K562 (cell line): ENCODE measurements around the gene CHMP3. TPM values are rescaled to one million over a fixed set of nuclear protein-coding genes. Genes with fewer than 3 reads are reported as not detected.

Experiments
- ATAC-seq: fragments of 200-7000 bp; cut with Tn5 transposase; 3 replicates; pipeline ENCODE4 v1.9.1; 2020; ENCODE audit warnings: moderate library complexity
- BruUV-seq: library from RNA; stranded (reverse); fragments of 400-500 nt; replicated peaks from 2 replicates; lab custom pipeline; 2021; lab: Mats Ljungman, UMichigan
- CTCF ChIA-PET: fragments of 300-600 bp; formaldehyde crosslinking; extraction: SDS; loops from one replicate; lab custom pipeline; 2021; ENCODE audit warnings: low intra/inter-chr PET ratio; lab: Yijun Ruan, JAX
- POLR2A ChIA-PET: fragments of 300-600, 350-650 bp; sonication (Branson Sonifier 250); formaldehyde crosslinking; extraction: SDS; loops from one replicate; lab custom pipeline; 2021; ENCODE audit warnings: antibody characterized with exemption, inconsistent platforms; lab: Yijun Ruan, JAX
- DNase-seq, 4 experiments: peaks; one replicate each; pipeline versions ENCODE4 v3.0.0 to v3.0.0-alpha.2; 2011 to 2018; ENCODE audit warnings: low spot score in 3 of 4, mixed read lengths in 3 of 4; ENCODE audit errors: extremely low read depth in 1 of 4
- FAIRE-seq: peaks from 2 replicates; lab custom pipeline; 2011; peaks lifted over from hg19 to GRCh38; lab: Jason Lieb, UNC
- H2AFZ ChIP-seq: 2 replicates; pipeline ENCODE4 v1.6.0; 2011; ENCODE audit warnings: low read depth, low read length, control low read depth, inconsistent platforms
- H3K27ac ChIP-seq: fragments of 200-600 bp; 3 replicates; pipeline ENCODE4 v1.8.0; 2011; ENCODE audit warnings: low read depth, mild to moderate bottlenecking, control low read depth, inconsistent platforms, low read length, moderate library complexity, mixed read lengths; ENCODE audit errors: extremely low read depth
- H3K27me3 ChIP-seq, 2 experiments: fragments of 300-600 bp in 1 of 2; 2 replicates in 1 of 2; 3 replicates in 1 of 2; pipeline versions ENCODE4 v1.6.0 to v1.8.0; 2011; ENCODE audit warnings: inconsistent platforms in 2 of 2, low read length in 2 of 2, mild to moderate bottlenecking in 1 of 2, mixed read lengths in 1 of 2, moderate library complexity in 1 of 2; ENCODE audit not compliant: control insufficient read depth in 2 of 2, insufficient read depth in 2 of 2
- H3K36me3 ChIP-seq: fragments of 300-600 bp; 3 replicates; pipeline ENCODE4 v1.8.0; 2011; ENCODE audit warnings: mild to moderate bottlenecking, low read length, inconsistent platforms; ENCODE audit not compliant: control insufficient read depth, insufficient read depth
- H3K4me1 ChIP-seq, 2 experiments: fragments of 200-600 bp in 1 of 2; replicated peaks in 1 of 2; 2 replicates in 1 of 2; 3 replicates in 1 of 2; pipeline versions ENCODE4 v1.5.1 to v1.8.0; 2011; ENCODE audit warnings: inconsistent platforms in 2 of 2, low read length in 2 of 2, mild to moderate bottlenecking in 1 of 2, mixed read lengths in 1 of 2, moderate library complexity in 1 of 2; ENCODE audit not compliant: control insufficient read depth in 2 of 2, insufficient read depth in 2 of 2
- H3K4me2 ChIP-seq: 2 replicates; pipeline ENCODE4 v1.6.1; 2011; ENCODE audit warnings: low read length, control low read depth, inconsistent platforms, mixed read lengths; ENCODE audit not compliant: insufficient read depth
- H3K4me3 ChIP-seq: fragments of 200-600 bp; sonication (generic), shearing (Covaris generic); 2 replicates; pipeline ENCODE4 v1.5.1; 2016; ENCODE audit warnings: control low read depth, inconsistent platforms
- H3K79me2 ChIP-seq: fragments of 200-600 bp; 3 replicates; pipeline ENCODE4 v1.8.0; 2011; ENCODE audit warnings: low read length, inconsistent platforms; ENCODE audit not compliant: control insufficient read depth, insufficient read depth
- H3K9ac ChIP-seq, 2 experiments: 2 replicates each; pipeline versions ENCODE4 v1.6.0 to v1.6.1; 2011; ENCODE audit warnings: low read depth in 2 of 2, low read length in 2 of 2, control low read depth in 1 of 2, inconsistent platforms in 1 of 2, mild to moderate bottlenecking in 1 of 2, mixed read lengths in 1 of 2; ENCODE audit not compliant: insufficient read depth in 1 of 2
- H3K9me1 ChIP-seq: one replicate; pipeline ENCODE4 v1.6.0; 2011; ENCODE audit warnings: inconsistent platforms, mild to moderate bottlenecking, low read length, moderate library complexity; ENCODE audit not compliant: control insufficient read depth, insufficient read depth
- H3K9me3 ChIP-seq: replicated peaks from 2 replicates; pipeline ENCODE4 v1.5.1; 2011; ENCODE audit warnings: low read depth, low read length, inconsistent platforms; ENCODE audit not compliant: control insufficient read depth, insufficient read depth
- H4K20me1 ChIP-seq: replicated peaks from 2 replicates; pipeline ENCODE4 v1.6.1; 2011; ENCODE audit warnings: low read length, inconsistent platforms, mixed read lengths; ENCODE audit not compliant: control insufficient read depth, insufficient read depth
- CHAMP1 ChIP-seq: fragments of 450-650 bp; IDR thresholded peaks from 2 replicates; pipeline ENCODE4 v1.6.1; 2016; ENCODE audit warnings: mild to moderate bottlenecking
- DEAF1 ChIP-seq: fragments of 450-650 bp; formaldehyde crosslinking; IDR thresholded peaks from 2 replicates; pipeline ENCODE4 v1.4.0; 2020; ENCODE audit warnings: mild to moderate bottlenecking, moderate library complexity
- E2F8 ChIP-seq: fragments of 450-650 bp; IDR thresholded peaks from 2 replicates; pipeline ENCODE4 v1.7.1; 2018; ENCODE audit warnings: mild to moderate bottlenecking, low read depth; ENCODE audit not compliant: partially characterized antibody
- MIER1 ChIP-seq: fragments of 450-650 bp; IDR thresholded peaks from 2 replicates; pipeline ENCODE4 v1.6.1; 2016; ENCODE audit warnings: antibody characterized with exemption, mild to moderate bottlenecking, low read depth
- NCOA6 ChIP-seq: fragments of 450-650 bp; IDR thresholded peaks from 2 replicates; pipeline ENCODE4 v1.6.1; 2017; ENCODE audit warnings: mild to moderate bottlenecking
- NR4A1 ChIP-seq, 2 experiments: fragments of 250-450 bp in 1 of 2; fragments of 450-650 bp in 1 of 2; sonication (Bioruptor Pico) in 1 of 2; IDR thresholded peaks; 2 replicates each; pipeline versions ENCODE4 v1.4.0 to v1.6.1; 2016 to 2020; ENCODE audit warnings: mild to moderate bottlenecking in 2 of 2, missing compliant biosample characterization in 1 of 2, missing genetic modification characterization in 1 of 2, moderate library complexity in 1 of 2
- SIN3B ChIP-seq: fragments of 450-650 bp; IDR thresholded peaks from 2 replicates; pipeline ENCODE4 v1.6.1; 2017; ENCODE audit warnings: low read depth, mild to moderate bottlenecking, moderate library complexity
- TRIM25 ChIP-seq: fragments of 450-650 bp; IDR thresholded peaks from 2 replicates; pipeline ENCODE4 v1.7.0; 2016; ENCODE audit warnings: borderline replicate concordance
- ZNF347 ChIP-seq: fragments of 450-650 bp; formaldehyde crosslinking; IDR thresholded peaks from 2 replicates; pipeline ENCODE4 v1.4.0; 2020; ENCODE audit warnings: low read depth, mild to moderate bottlenecking, moderate library complexity
- WGBS: fragments of 100-300 bp; shearing (Covaris generic); methylation state at CpG from one replicate; pipeline ENCODE4 v1.1.6; 2016; ENCODE audit warnings: low coverage, mixed read lengths; ENCODE audit not compliant: insufficient coverage; ENCODE audit errors: missing lambda C conversion rate; 5-methylcytosine and 5-hydroxymethylcytosine counted together
- in situ Hi-C: fragments of 300-500 bp; cut with MboI; formaldehyde crosslinking; loops from 4 replicates; pipeline ENCODE4 v1.15.0; 2018; ENCODE audit warnings: inconsistent platforms, mixed read lengths
- intact Hi-C: fragments of 100-400 bp; cut with micrococcal nuclease; formaldehyde crosslinking; loops from 2 replicates; pipeline ENCODE4 v1.14.2; 2022
- polyA plus RNA-seq, 8 experiments: library from polyadenylated mRNA; depleted of rRNA in 4 of 8; stranded (reverse) in 5 of 8; unstranded in 3 of 8; fragments of >200 nt; fragmentation: Nextera tagmentation in 2 of 8; fragmentation: Illumina TruSeq in 1 of 8; extraction: Ambion mirVana in 2 of 8; extraction: Trizol in 1 of 8; gene quantifications; 2 replicates each; pipeline versions ENCODE4 v1.2.1 to v1.2.3, GENCODE V29; 2011 to 2014; ENCODE audit warnings: inconsistent platforms in 1 of 8, missing spikeins in 1 of 8
- total RNA-seq, 7 experiments: library from RNA; depleted of rRNA in 6 of 7; stranded (reverse); fragments of >200 nt in 6 of 7; fragmentation: Illumina TruSeq in 2 of 7; extraction: Trizol in 2 of 7; gene quantifications; 2 replicates each; pipeline versions ENCODE4 v1.2.1 to v1.2.3, GENCODE V29; 2011 to 2021; ENCODE audit warnings: low replicate concordance in 1 of 7

Gene CHMP3
- total and polyA plus RNA-seq, 9 of the 15 experiments (the other 6 are each of a cell fraction or from before 2014, with no cell fraction given), result 20.6 to 52.5 (median 31.7) TPM

- no peak for TF ChIP-seq DEAF1 (CRISPR knock-in tag)
Measured at GRCh38 chr2:86566158-86566820, 3.0 kb upstream of the CHMP3 start (continued).

GRCh38 chr2:86563650-86564061, 413 bp upstream of the CHMP3 start:
- WGBS, result 77% methylated on average over 13 of the region's 13 CpGs
- intact Hi-C loops, result loop anchor here (1.0 kb wide), 1 partner anchor 123 kb away; no protein-coding TSS in a partner anchor
- ChIA-PET CTCF (no interaction called here), POLR2A (interaction anchor here (1.4 kb wide), 1 partner anchor 20 kb away, joined by 3 read pairs; no protein-coding TSS in a partner anchor)
- in situ Hi-C loops, result no loop called here
- Histone ChIP-seq H2AFZ (peak overlapping the region; percentile 100), H3K27me3 (no peaks in the 10 kb centered on the region), H3K9me3 (peaks cover 10% of the 10 kb centered on the region), H3K4me2 (peak overlapping the region; percentile 92), H3K9me1 (no peaks in the 10 kb centered on the region), H3K4me1 (peaks cover 0 to 17% of the 10 kb centered on the region in 2 experiments; a peak in 3 of 5 replicates), H3K79me2 (peaks cover 36% of the 10 kb centered on the region), H4K20me1 (no peaks in the 10 kb centered on the region), H3K36me3 (peaks cover 5% of the 10 kb centered on the region; the same call in 2 of the 3 replicates), H3K27ac (peak overlapping the region; percentile 100), H3K9ac (peak overlapping the region in 1 of 2 experiments; percentile 99; a peak in 2 of 4 replicates), H3K4me3 (no peak overlapping the region; the same call in 1 of the 2 replicates)
- DNase-seq (no peak), ATAC-seq (no peak), FAIRE-seq (no peak)
- no TSS peak for BruUV-seq
- peak; percentile 80; the same call in 1 of the 2 replicates for TF ChIP-seq TRIM25
- TF ChIP-seq CHAMP1, result peak; percentile 72; the same call in 1 of the 2 replicates
- TF ChIP-seq NR4A1 (CRISPR knock-in tag; IDR thresholded peaks at IDR 0.05), result no peak
- TF ChIP-seq NR4A1 (tag; IDR thresholded peaks at IDR 0.05), result peak; percentile 86; the same call in 1 of the 2 replicates
- TF ChIP-seq NCOA6, result no peak
- peak; percentile 16 for TF ChIP-seq E2F8
- TF ChIP-seq SIN3B, result no peak
- TF ChIP-seq ZNF347 (CRISPR knock-in tag), result no peak
- peak; percentile 60; the same call in 1 of the 2 replicates for TF ChIP-seq MIER1
